Psoas muscle (tissue), 8 donors: ENCODE data around the gene PKNOX2. TPM values are rescaled to one million over a fixed set of nuclear protein-coding genes. Genes with fewer than 3 reads are reported as not detected.

Experiments
- ATAC-seq, 4 donors: fragments of 200-7000 bp; cut with Tn5 transposase; one replicate each; pipeline ENCODE4 v1.9.1; 2020; ENCODE audit warnings: moderate library complexity in 3 of 4, mild to moderate bottlenecking in 2 of 4
- DNase-seq, 2 donors: peaks; one replicate each; pipeline ENCODE4 v3.0.0-alpha.2; 2020
- H3K27ac ChIP-seq: fragments of 200-600 bp; one replicate; pipeline ENCODE4 v1.8.0; 2022
- H3K27me3 ChIP-seq, 3 donors: fragments of 200-600 bp in 1 of 3; one replicate each; pipeline versions ENCODE4 v1.6.1 to v1.8.0; 2013 to 2022; ENCODE audit warnings: low read length in 2 of 3, mild to moderate bottlenecking in 2 of 3, moderate library complexity in 1 of 3; ENCODE audit not compliant: insufficient read depth in 3 of 3
- H3K36me3 ChIP-seq, 2 donors: fragments of 200-600 bp in 1 of 2; one replicate each; pipeline versions ENCODE4 v1.6.1 to v1.8.0; 2013 to 2022; ENCODE audit warnings: low read depth in 1 of 2, mild to moderate bottlenecking in 1 of 2, moderate library complexity in 1 of 2; ENCODE audit not compliant: insufficient read depth in 1 of 2
- H3K4me1 ChIP-seq: fragments of 200-600 bp; one replicate; pipeline ENCODE4 v1.8.0; 2022
- H3K4me3 ChIP-seq: fragments of 200-600 bp; one replicate; pipeline ENCODE4 v1.8.0; 2022; ENCODE audit warnings: mild to moderate bottlenecking
- H3K9me3 ChIP-seq: fragments of 200-600 bp; one replicate; pipeline ENCODE4 v1.8.0; 2022
- WGBS, 3 donors: extraction: QIAGEN DNeasy Blood & Tissue Kit; methylation state at CpG; one replicate each; pipeline versions ENCODE4 v1.1.6 to v1.1.7; 2013; 5-methylcytosine and 5-hydroxymethylcytosine counted together
- intact Hi-C, 2 donors: fragments of 100-400 bp; cut with DNase I; formaldehyde crosslinking; loops; one replicate each; pipeline versions ENCODE4 v1.11.0 to v1.14.2; 2022
- polyA plus RNA-seq, 3 donors: library from polyadenylated mRNA; stranded (reverse); fragments of 200-250 nt; gene quantifications; one replicate each; pipeline ENCODE4 v1.2.3, GENCODE V29; 2013
- total RNA-seq, 4 donors: library from RNA; stranded (reverse); fragmentation: NEBNext Ultra II Directional in 2 of 4; extraction: Animal tissue kit (Norgen Biotek cat#: 25700) in 2 of 4; gene quantifications; one replicate each; pipeline versions ENCODE4 v1.2.1 to v1.2.4, GENCODE V29; 2021 to 2023
- TF ChIP-seq, protein P1 (sequence below): fragments of 200-600 bp; IDR thresholded peaks from one replicate; pipeline ENCODE4 v1.8.0; 2022; ENCODE audit warnings: antibody characterized with exemption
- donor health status: healthy with polysubstance abuse.
- donor health status: DM: no; HTN: no; CAD: no; lungs with moderate emphysema.
- donor health status: Bipolar disorder and iron deficiency.
- donor health status: healthy.
- donor health status: DM: yes; HTN: yes; CAD: no.
- donor health status: DM: no; HTN: no; CAD: no.
- donor health status: DM: no; HTN: no; CAD: no.
- donor health status: DM: yes; HTN: yes; CAD: no.

Gene PKNOX2
- total and polyA plus RNA-seq, 7 donors: 1.8 to 30.5 (median 14.5) TPM

GRCh38 chr11:125250318-125251213 is 86.0 kb downstream of the PKNOX2 start:
- 66 to 81% (median 72%) methylated on average over 17 of the region's 17 CpGs for WGBS, 3 donors

GRCh38 chr11:125251214-125251545 is 86.6 kb downstream of the PKNOX2 start:
- no peak overlapping the region for H3K4me3 ChIP-seq
- no peaks in the 10 kb centered on the region for H3K36me3 ChIP-seq
- DNase-seq (no peak), ATAC-seq (no peak)
- intact Hi-C loops: no loop called here
- TF ChIP-seq, protein P1, sequence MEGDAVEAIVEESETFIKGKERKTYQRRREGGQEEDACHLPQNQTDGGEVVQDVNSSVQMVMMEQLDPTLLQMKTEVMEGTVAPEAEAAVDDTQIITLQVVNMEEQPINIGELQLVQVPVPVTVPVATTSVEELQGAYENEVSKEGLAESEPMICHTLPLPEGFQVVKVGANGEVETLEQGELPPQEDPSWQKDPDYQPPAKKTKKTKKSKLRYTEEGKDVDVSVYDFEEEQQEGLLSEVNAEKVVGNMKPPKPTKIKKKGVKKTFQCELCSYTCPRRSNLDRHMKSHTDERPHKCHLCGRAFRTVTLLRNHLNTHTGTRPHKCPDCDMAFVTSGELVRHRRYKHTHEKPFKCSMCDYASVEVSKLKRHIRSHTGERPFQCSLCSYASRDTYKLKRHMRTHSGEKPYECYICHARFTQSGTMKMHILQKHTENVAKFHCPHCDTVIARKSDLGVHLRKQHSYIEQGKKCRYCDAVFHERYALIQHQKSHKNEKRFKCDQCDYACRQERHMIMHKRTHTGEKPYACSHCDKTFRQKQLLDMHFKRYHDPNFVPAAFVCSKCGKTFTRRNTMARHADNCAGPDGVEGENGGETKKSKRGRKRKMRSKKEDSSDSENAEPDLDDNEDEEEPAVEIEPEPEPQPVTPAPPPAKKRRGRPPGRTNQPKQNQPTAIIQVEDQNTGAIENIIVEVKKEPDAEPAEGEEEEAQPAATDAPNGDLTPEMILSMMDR: no peak
- H3K27me3 ChIP-seq: no peaks in the 10 kb centered on the region
- WGBS, 3 donors: 95 to 97% (median 97%) methylated on average over 5 of the region's 5 CpGs
- no peaks in the 10 kb centered on the region for H3K9me3 ChIP-seq
- H3K4me1 ChIP-seq: no peaks in the 10 kb centered on the region
- no peak overlapping the region for H3K27ac ChIP-seq

More at GRCh38 chr11:125250318-125251213, 86.0 kb downstream of the PKNOX2 start:
- H3K27ac ChIP-seq: peak overlapping the region; percentile 39
- TF ChIP-seq, protein P1: no peak
- no peak for DNase-seq
- H3K9me3 ChIP-seq: no peaks in the 10 kb centered on the region
- no peaks in the 10 kb centered on the region for H3K27me3 ChIP-seq
- peak; percentile 29 to 80 (median 65) for ATAC-seq
- H3K36me3 ChIP-seq: no peaks in the 10 kb centered on the region
- intact Hi-C loops: no loop called here
- no peaks in the 10 kb centered on the region for H3K4me1 ChIP-seq
- H3K4me3 ChIP-seq: no peak overlapping the region

GRCh38 chr11:125251956-125252355 is 87.4 kb downstream of the PKNOX2 start:
- WGBS, 3 donors: 87 to 91% (median 89%) methylated on average over 7 of the region's 7 CpGs
- intact Hi-C loops: no loop called here
- DNase-seq (no peak), ATAC-seq (no peak)
- H3K27ac ChIP-seq: no peak overlapping the region
- no peaks in the 10 kb centered on the region for H3K36me3 ChIP-seq
- H3K4me1 ChIP-seq: no peaks in the 10 kb centered on the region
- no peaks in the 10 kb centered on the region for H3K27me3 ChIP-seq
- H3K4me3 ChIP-seq: no peak overlapping the region
- TF ChIP-seq, protein P1: no peak
- no peaks in the 10 kb centered on the region for H3K9me3 ChIP-seq

- ATAC-seq (no peak), DNase-seq (no peak)
- no peak overlapping the region for H3K27ac ChIP-seq
- 64 to 74% (median 66%) methylated on average over 7 of the region's 7 CpGs for WGBS, 3 donors
- H3K27me3 ChIP-seq: no peaks in the 10 kb centered on the region
- H3K36me3 ChIP-seq: no peaks in the 10 kb centered on the region
- H3K9me3 ChIP-seq: no peaks in the 10 kb centered on the region
- TF ChIP-seq, protein P1: no peak
- intact Hi-C loops: no loop called here
- H3K4me3 ChIP-seq: no peak overlapping the region
- no peaks in the 10 kb centered on the region for H3K4me1 ChIP-seq
These were observed 88.7 kb downstream of the PKNOX2 start for GRCh38 chr11:125253289-125253688.
